HT1080 (cell line): ENCODE results near the gene NFATC2. TPM values are rescaled to one million over a fixed set of nuclear protein-coding genes. Genes with fewer than 3 reads are reported as not detected.

Experiments used
- DNase-seq: peaks from one replicate; pipeline ENCODE4 v3.0.0-alpha.2; 2015; ENCODE audit warnings: low read depth
- total RNA-seq: library from RNA; depleted of rRNA; stranded (reverse); fragments of >200 nt; shearing (Covaris generic); gene quantifications from 2 replicates; pipeline ENCODE4 v1.2.3, GENCODE V29; 2014

Gene NFATC2
- total RNA-seq, 1 experiment from 2014 or later, result 0.23 TPM

DNA sequence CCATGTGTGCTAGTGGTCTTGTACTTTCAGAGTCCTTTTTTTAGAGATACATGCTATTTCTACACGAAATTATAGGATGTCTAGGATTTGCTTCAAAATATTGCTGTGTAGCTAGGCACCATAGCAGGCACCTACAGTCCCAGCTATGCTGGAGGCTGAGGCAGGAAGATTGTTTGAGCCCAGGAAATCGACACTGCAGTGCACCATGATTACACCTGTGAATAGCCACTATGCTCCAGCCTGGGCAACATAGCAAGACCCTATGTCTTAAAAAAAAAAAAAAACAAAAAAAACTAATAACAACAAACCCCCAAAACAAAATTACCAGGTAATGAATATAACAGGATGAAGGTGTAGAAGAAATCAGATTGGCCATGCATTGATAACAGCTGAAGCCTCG lies 121.7 kb downstream of the NFATC2 start:
- no peak for DNase-seq

DNA sequence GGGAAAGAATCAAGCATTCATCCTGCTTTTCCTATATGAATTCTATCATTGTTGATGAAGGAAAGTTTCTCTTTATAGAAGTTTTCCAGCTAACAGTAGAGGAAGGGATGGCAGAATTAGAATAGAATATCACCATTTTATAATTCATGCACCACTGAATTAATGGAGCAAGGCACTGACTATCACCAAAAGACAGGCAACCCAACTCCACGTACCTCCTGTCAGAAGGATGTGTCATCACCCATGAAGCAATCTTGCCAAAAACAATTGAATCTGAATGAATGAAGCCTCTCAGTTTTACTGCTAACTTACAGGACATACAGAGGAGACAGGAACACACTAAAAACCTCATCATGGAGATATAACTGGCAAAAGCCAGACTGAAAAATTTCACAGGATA lies 122.4 kb downstream of the NFATC2 start:
- peak; percentile 69 for DNase-seq

DNA sequence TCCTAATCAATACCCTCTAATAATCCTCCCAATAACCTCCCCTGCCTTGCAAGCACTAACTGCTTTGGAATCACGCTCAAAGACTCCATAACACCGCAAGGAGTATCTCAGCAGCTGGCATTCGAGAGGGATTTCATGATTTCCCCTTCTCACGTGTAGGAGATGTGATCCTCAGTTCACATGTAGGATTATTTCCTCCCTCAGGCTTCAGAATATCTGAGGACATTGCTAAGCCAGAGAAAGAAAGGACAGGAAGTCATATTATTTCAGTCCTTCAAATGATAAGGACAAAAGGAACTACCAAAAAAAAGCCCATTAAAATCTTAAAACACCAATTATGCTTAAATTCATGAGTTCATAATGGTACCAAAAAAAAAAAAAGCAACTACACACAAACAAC lies 122.9 kb downstream of the NFATC2 start:
- DNase-seq, result no peak

DNA sequence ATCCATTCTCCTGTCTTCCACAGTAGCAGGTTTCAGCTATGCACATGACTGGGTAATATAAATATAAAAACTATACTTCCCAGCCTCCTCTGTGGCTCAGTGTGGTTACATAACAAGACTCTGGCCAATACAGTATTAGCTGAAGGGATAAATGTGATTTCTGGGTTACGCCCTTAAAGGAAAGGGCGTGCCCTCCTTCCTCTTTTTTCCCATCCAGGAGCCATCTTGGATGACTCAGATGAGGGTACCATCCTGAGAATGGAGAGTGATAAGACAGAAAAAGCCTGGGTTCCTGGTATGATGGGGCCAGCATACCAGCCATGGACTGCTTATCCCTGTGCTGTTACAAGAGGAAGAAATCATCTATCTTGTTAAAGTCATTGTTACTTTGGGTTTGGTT lies 123.3 kb downstream of the NFATC2 start:
- no peak for DNase-seq

DNA sequence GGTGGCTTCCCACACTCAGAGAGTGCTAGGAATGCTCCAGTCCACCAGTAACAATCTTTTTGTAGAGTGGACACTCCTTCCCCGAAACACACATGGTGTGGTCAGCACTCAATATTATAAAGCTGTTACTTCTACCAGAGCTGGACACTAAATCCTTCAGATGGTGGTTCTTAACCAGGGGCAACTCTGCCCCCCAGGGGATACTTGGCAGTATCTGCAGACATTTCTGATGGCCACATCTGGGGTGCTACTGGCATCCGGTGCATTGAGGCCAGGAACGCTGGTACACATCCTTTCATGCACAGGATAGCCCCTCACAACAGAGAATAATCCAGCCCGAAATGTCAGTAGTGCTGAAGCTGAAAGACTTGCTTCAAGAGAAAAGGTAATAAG lies 124.4 kb downstream of the NFATC2 start:
- no peak for DNase-seq

DNA sequence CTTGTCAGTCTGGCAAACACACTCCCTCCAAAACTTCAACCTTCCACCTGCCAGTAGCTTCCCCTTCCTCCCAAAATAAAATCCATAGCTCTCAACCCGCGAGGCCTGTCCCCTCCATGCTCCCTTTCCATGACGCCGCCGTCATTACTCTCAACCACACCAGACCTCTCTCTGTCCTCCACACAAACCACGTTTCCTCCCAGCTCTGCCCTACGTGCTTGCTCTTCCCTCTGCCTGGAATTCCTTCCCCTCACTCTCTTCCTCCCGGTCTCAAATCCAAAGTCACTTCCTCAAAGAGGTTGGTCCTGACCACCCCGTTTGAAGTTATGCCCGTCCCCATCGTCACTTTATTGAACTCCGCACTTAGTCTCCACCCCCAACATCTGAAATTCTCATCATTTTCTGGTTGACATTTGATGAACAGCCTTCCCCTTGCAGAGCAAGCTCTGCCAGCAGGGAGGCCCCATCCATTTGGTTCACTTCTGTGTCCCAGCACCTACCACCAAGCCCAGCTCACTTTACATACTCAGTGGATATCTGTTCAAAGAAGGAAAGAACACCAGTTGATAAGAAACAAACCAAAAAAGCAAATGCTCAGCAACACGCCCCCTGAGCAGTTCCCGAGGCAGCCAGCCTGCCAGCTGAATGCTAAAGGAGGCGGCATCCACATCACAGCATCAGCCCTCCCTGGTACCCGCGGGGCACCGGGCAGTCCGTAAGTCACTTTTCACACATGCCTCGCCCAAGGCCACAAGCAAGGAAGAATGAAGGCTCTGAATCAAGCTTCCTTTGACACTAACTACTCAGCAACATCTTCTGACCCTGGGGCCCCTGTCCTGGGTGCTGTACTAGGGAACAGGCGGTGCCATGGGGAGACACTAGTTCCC lies 125.0 kb downstream of the NFATC2 start:
- no peak for DNase-seq

DNA sequence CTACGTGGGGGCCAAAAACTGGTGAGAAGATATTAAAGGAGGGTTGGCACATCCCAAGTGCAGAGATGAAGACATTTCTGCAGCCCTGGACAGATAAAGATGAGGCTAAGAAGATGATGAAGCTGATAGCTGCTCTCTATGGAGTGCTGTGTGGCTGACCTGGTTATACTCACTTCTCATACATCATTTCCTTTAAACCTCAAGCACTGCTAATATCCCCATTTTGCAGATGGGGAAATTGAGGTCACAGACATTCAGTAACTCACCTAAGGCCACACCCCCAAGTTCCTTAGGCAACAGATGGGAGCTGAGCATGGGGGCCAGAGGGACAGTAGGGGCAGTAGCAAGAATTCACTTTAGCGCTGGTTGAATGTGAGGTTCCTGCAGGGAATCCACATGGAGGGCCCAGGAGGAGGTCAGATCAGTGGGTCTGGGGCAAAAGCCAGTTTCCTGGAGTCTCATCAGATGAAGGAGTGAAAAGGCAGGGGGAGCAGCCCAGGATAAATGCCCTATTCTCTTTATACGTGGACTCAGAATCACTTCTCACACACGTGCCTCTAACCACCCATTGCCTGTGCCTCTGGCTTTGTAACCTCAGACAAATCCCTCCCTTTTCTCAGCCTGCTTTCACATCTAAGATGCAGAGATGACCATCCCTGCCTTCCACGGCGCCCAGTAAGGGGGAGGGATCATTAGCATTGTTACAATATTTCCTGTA lies 125.8 kb downstream of the NFATC2 start:
- DNase-seq, result no peak

DNA sequence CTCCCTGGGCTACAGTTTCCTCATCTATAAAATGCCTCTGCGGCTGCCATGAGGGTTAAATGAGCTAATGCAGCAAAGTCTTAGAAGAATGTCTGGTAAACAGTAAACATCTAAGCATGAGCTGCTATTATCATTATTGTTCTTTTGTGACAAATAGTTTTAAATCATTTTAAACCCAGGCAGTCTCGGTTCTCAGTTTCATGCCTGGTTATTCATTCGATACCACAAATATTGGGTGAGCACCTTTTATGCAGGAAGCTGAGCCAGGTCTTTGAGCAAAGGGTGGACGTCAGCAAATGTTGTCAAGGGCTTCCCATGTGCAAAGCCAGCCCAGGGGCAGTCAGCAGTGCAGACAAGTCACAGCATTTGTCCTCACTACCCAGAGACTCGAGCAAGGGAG lies 128.7 kb downstream of the NFATC2 start:
- DNase-seq, result no peak

DNA sequence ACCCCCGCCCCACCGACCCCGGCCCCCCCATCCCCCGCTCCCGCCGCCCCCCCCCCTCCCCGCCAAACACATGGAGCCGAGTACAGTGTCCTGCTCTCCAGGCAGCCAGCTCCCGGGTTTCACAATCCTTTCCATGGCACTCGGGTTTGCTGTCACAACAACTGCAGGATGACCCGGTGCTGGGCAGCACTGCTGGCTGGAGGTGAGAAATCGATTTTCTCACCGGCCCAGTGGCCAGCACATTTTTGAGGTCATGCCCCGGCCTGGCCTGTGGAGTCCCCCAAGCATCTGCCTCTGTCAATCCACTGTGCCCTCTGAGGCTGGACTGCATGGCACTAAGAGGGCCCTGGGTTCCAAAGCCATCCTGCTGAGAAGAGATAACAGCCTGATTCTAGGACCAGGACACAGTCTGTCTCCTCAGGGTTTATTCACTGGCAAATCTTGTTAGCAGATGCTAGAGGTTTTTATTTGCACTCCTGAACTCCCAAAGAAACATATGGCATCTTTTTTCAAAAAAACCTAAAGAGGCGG lies 129.5 kb downstream of the NFATC2 start:
- DNase-seq, result no peak

DNA sequence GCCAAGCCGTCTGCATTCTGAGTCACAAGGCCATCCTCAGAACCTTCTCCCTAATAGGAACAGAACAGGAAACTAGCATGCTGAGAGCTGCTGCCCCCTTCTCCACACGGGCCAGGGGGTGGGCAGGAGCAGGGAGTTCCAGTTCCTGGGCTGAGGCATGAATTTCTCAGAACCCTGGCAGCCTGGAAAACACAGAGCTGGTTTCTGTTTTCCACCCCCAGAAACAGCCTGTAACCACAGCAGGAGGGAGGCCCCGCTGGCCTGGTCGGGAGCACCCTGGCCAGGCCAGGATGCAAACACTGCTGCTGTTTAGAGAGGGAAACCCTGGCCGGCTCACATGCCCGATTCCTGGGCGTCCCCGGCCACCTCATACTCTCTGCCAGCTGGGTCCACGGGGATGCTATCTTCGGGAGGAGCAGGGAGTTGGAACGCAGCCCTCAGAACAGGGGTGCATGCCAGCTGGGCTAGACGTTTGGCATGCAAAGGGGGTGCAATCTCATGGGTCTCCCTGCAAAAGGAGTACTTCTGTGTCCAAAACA lies 130.1 kb downstream of the NFATC2 start:
- DNase-seq, result peak; percentile 45

DNA sequence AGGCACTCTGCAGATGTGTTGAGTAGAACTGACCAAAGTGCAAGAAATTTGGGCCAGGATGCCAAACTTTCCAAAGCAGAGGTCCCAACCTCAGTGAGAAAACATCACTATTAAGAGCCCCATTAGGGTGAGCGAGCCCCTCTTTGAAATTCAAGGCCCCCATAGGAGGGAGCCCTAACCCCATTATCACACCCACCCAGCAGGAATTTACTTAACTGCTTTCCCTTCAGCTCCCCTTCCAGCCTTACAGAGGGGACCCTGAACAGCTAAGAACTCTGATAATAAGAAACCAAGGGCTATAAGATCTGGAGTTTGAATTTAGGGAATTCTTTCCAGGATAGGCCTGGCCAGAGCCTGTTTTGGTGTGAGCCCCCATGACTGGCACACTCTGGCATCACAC lies 130.6 kb downstream of the NFATC2 start:
- DNase-seq, result no peak

DNA sequence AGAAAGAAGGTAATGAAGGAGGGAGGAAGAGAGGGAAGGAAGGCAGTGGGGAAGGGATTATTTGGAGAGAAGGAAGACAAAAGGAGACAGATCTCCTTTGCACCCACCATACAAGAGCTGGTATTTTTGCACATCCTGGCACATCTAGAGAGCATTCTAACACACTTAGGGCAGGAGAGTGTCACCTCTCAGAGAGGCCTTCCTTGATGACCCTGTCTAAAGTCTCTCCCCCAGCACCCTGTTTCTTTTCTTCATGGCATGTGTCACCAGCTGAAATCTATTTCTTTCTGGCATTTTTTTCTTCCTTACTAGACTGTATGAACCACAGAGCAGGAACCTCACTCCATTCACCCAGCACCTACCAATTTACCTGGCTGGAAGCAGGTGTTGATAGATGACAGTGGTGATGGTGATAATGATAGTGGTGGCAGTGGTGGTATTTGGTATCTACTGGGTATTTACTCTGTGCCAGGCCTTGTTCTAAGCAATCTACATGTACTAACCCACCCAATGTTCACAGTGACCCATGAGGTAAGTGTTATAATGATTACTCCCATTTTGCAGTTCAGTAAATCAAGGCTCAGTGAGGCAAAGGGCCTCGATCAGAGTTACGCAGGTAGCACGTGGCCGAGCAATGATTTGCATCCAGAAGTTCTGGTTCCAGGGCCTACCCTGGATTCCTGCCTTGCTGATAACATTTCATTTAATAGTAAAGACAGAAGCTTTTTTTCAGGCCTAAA lies 131.8 kb downstream of the NFATC2 start:
- DNase-seq, result no peak

DNA sequence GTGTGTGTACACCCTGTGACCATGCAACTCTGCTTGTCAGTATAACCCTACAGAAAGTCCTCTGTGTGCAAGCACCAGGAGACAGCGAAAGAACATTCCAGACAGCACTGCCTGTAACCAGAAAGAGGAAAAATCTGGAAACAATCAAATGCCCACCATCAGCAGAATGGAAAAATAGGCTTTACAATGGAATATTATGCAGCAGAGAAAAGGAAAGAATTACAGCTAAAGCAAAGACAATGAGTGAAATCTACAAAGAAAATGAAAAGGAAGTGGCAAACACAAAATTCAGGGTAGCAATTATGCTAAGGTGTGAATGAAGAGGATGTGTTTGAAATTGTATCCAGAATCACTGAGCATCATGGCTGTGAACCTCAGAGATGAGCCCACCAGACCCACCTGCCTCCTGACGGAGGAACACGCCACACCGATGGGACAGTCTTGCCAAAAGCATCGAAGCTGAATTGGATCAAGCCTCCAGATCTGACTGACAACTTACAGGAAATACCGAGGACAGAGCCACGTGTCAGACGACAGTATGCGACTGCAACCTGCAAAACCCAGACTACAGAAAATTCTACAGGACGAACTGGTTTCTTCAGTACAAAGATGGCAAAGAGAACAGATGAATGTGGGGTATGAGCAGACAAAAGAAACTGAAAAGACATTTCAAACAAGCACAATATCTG lies 133.2 kb downstream of the NFATC2 start:
- no peak for DNase-seq

DNA sequence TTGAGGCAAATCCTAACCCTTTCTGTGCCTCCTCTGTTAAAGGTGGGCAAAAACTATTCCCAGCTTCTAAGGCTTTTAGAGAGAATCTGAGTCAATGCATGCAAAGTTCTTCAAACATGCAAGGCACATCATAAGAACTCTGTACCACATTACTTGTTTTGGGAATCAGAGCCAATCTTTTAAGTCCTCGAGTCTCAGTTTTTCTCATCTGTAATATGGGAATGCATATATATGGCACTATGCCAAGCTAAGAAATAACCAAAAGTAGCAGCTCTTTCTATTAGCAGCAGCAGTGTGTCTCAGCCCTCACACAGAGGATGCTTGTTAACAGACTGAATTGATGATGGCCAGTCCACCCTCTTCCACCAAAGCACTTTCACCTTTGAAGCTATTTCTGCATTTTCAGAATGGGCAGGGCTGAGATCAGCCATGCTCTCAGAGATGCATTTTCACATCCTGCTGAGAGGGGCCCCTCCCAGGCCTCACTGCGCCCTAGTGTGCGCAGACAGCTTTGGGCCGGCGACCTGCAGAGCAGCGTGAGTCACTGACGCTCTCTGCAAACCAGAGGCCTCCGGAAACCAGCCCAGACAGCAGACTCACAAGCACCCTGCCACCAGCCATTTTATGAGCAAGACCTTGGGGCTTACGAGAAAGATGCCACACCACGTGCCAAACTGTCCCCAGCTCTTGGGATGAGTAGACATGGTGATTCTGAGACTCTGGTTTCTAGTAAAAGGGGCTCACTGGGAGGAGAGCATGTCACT lies 138.0 kb downstream of the NFATC2 start:
- DNase-seq, result peak; percentile 91

DNA sequence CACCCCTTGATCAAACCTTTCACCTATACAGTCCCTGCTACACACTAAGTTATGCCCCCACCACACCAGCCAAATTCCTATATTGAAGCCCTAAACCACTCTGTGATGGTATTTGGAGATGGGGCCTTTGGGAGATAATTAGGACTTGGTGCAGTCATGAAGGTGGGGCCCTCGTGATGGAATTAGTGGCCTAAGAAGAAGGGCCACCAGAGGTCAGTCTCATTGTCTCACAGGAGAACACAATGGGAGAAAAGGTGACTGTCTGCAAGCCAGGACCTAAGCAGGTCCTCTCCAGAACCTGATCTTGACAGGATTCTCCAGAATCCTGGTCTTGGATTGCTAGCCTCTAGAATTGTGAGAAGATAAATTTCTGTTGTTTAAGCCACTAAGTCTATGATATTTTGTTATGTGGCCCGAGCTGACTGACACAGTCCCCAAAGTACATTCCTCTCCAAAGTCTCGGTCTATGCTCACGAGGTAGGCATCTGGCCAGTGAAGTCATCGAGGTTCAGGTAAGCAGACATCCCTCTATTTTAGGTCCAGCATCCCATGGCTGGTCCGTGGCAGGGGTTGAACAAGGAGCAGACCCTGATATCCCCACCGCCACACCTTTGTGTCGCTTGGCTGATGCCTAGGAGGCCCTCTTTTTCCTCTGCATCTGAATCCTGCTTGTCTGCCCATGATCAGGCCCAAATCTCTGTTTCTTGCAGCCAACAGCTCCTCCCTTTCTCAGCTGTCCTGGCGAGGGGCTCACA lies 138.9 kb downstream of the NFATC2 start:
- no peak for DNase-seq

DNA sequence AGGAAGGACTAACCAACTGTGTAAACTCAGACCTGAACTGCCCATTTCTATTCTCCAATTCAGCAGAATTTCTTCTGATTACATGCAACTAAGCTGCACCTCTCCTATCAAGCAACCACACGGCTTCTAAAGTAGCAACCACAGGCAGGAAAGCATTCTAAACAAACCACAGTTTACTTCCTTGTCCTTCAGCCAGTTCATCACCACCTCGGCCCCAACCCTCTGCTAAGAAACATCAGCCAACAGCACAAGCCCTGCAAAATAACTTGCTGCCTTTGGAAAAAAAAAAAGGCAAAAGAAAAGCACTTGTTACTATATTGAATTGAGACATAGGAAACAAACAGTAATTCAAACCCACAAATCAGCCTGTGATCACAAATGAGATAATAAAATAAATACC lies 140.3 kb downstream of the NFATC2 start:
- DNase-seq, result no peak

DNA sequence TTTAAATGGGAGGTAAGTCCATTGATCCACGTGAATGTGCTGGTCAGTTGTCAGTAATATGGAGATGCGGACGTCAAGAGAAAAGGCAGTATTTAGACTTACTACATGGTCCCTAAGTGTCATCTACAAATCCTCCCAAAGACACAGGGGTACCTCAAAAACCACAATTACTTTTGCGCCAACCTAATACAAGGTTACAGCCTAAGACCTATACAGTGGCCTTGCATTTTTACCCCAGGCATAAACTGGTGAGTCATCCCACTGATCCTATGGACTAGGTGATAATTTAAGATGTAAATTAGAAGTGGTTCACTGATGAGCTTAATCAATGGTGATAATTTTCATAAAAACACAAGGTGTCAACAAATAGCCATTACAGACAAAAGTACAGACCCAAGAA lies 141.0 kb downstream of the NFATC2 start:
- DNase-seq, result no peak

DNA sequence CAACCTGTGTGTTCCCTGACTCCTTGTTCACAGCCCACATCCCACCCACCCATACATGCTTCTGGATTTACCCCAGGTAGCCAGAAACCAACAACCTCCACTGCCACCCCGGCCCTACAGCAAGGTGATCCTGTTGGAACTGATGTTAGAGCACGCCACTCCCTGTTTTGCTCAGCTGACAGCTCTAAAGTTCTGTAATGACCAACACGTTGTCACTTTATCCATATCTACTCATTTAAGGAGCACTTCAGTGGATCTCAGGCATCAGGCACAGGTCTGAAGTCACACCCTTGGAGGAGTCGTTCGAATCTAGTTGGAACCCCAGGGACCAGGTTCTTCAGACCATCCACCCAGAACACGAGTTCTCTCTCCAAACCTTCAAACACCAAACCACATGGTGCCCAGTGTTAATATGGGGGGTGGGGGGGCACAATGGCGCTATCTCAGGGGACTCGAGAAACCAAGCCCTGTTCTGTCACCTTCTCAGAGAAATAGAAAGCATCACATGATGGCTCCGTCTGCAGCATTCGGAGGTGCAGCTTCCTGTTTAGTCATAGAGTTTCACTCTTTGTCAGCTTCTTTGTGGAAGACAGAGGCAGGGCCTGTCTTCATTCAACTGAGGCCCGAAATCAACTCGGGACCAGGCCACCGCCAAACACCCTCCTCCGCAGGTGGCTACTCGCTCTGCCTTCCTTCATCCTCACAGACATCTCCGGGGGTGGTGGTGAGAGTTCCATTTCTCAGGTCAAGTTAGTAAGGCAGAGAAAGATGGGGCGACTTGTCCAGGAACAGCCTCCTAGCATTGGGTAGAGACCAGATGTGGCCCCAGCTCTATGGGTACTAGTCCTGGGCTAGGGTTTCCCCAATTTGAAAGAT lies 142.2 kb downstream of the NFATC2 start:
- DNase-seq, result no peak
